Esophagus muscularis mucosa (tissue), 4 donors: ENCODE data around the gene TMEM88. TPM values are rescaled to one million over a fixed set of nuclear protein-coding genes. Genes with fewer than 3 reads are reported as not detected.

Source experiments
- DNase-seq: peaks from one replicate; pipeline ENCODE4 v3.0.0-alpha.2; 2017; ENCODE audit errors: extremely low spot score
- H3K27ac ChIP-seq, 4 donors: fragments of 200-600 bp; sonication (generic); replicated peaks in 1 of 4; 1 replicate in 3 of 4; 2 replicates in 1 of 4; pipeline ENCODE4 v1.5.1; 2016 to 2019; ENCODE audit warnings: mild to moderate bottlenecking in 1 of 4
- H3K27me3 ChIP-seq, 4 donors: fragments of 200-600 bp; sonication (generic); one replicate each; pipeline versions ENCODE4 v1.5.1 to v1.6.0; 2016 to 2019
- H3K36me3 ChIP-seq, 4 donors: fragments of 200-600 bp; sonication (generic); one replicate each; pipeline ENCODE4 v1.5.1; 2016 to 2019
- H3K4me1 ChIP-seq, 4 donors: fragments of 200-600 bp; sonication (generic); one replicate each; pipeline ENCODE4 v1.5.1; 2016 to 2019
- H3K4me3 ChIP-seq, 4 donors: fragments of 200-600 bp; sonication (generic); 1 replicate in 2 of 4; 2 replicates in 2 of 4; pipeline ENCODE4 v1.5.1; 2016 to 2019; ENCODE audit warnings: mild to moderate bottlenecking in 4 of 4, moderate library complexity in 1 of 4
- H3K9me3 ChIP-seq, 4 donors: fragments of 200-600 bp; sonication (generic); 1 replicate in 3 of 4; 2 replicates in 1 of 4; pipeline ENCODE4 v1.5.1; 2016 to 2019
- CTCF ChIP-seq, 3 experiments: fragments of 200-600 bp in 2 of 3; fragments of 450-650 bp in 1 of 3; sonication (generic) in 2 of 3; IDR thresholded peaks; one replicate each; pipeline ENCODE4 v1.5.1; 2017 to 2019; ENCODE audit warnings: antibody characterized with exemption in 3 of 3, mild to moderate bottlenecking in 2 of 3, moderate library complexity in 1 of 3
- EP300 ChIP-seq: sonication (generic); formaldehyde crosslinking; IDR thresholded peaks from one replicate; pipeline ENCODE4 v1.6.1; 2017; ENCODE audit warnings: antibody characterized with exemption
- POLR2A ChIP-seq: fragments of 450-650 bp; IDR thresholded peaks from one replicate; pipeline ENCODE4 v1.6.1; 2017; ENCODE audit warnings: antibody characterized with exemption, moderate library complexity, mild to moderate bottlenecking, low read depth
- POLR2AphosphoS5 ChIP-seq, 2 donors: sonication (generic); formaldehyde crosslinking; IDR thresholded peaks; one replicate each; pipeline ENCODE4 v1.6.1; 2017; ENCODE audit warnings: antibody characterized with exemption in 2 of 2
- WGBS: methylation state at CpG from one replicate; pipeline ENCODE4 v1.1.5; 2018; 5-methylcytosine and 5-hydroxymethylcytosine counted together
- intact Hi-C: fragments of 100-400 bp; cut with DNase I; formaldehyde crosslinking; loops from one replicate; pipeline ENCODE4 v1.15.1; 2023
- total RNA-seq, 4 donors: library from RNA; depleted of rRNA; stranded (reverse); fragments of >200 nt; gene quantifications; one replicate each; pipeline versions ENCODE4 v1.1.0 to v1.2.1, GENCODE V29; 2016

Gene TMEM88
- total RNA-seq, 4 donors from 2014 or later: 13.3 to 45.9 (median 42.5) TPM

GRCh38 chr17:7884581-7885366 is 29.9 kb downstream of the TMEM88 start:
- WGBS: 1% methylated on average over 26 of the region's 100 CpGs
- DNase-seq: no peak

GRCh38 chr17:7885367-7886226 is 30.7 kb downstream of the TMEM88 start:
- Histone ChIP-seq H3K27me3 (no peaks in the 10 kb centered on the region), H3K4me3 (peak overlapping the region; percentile 84 to 93 (median 90)), H3K4me1 (peaks cover 47 to 86% (median 81%) of the 10 kb centered on the region in 4 donors), H3K9me3 (no peaks in the 10 kb centered on the region), H3K36me3 (peaks cover 0 to 5% (median 4%) of the 10 kb centered on the region in 4 donors), H3K27ac (peak overlapping the region; percentile 90 to 96 (median 94))
- DNase-seq: no peak
- intact Hi-C loops: loop anchor here (2.0 kb wide), 1 partner anchor 51 kb away; the partner anchor contains the start of gene KDM6B
- peak in 1 of 2 donors; percentile 3 for TF ChIP-seq POLR2AphosphoS5 (IDR thresholded peaks at IDR 0.05)
- no peak for TF ChIP-seq POLR2A
- TF ChIP-seq CTCF (IDR thresholded peaks at IDR 0.05): no peak
- no peak for TF ChIP-seq EP300
- WGBS: 2% methylated on average over 8 of the region's 64 CpGs

More at GRCh38 chr17:7884581-7885366, 29.9 kb downstream of the TMEM88 start:
- peak overlapping the region; percentile 90 to 96 (median 94) for H3K27ac ChIP-seq
- no peaks in the 10 kb centered on the region for H3K9me3 ChIP-seq
- H3K36me3 ChIP-seq: peaks cover 0 to 12% (median 9%) of the 10 kb centered on the region in 4 donors
- intact Hi-C loops: loop anchor here (2.0 kb wide), 1 partner anchor 50 kb away; the partner anchor contains the start of gene KDM6B
- no peak for TF ChIP-seq POLR2AphosphoS5 (IDR thresholded peaks at IDR 0.05)
- no peak for TF ChIP-seq EP300
- no peak for TF ChIP-seq CTCF (IDR thresholded peaks at IDR 0.05)
- TF ChIP-seq POLR2A: no peak
- H3K27me3 ChIP-seq: no peaks in the 10 kb centered on the region
- peak overlapping the region; percentile 84 to 93 (median 90) for H3K4me3 ChIP-seq
- H3K4me1 ChIP-seq: peaks cover 42 to 81% (median 74%) of the 10 kb centered on the region in 4 donors

- Histone ChIP-seq H3K36me3 (peaks cover 0 to 9% (median 9%) of the 10 kb centered on the region in 4 donors), H3K27me3 (no peaks in the 10 kb centered on the region), H3K27ac (peak overlapping the region; percentile 90 to 96 (median 94)), H3K9me3 (no peaks in the 10 kb centered on the region), H3K4me1 (peaks cover 47 to 82% (median 78%) of the 10 kb centered on the region in 4 donors), H3K4me3 (peak overlapping the region; percentile 84 to 93 (median 90))
- 3% methylated on average over 23 of the region's 30 CpGs for WGBS
- no peak for DNase-seq
- intact Hi-C loops: no loop called here
- TF ChIP-seq EP300: no peak
- TF ChIP-seq CTCF (IDR thresholded peaks at IDR 0.05): no peak
- no peak for TF ChIP-seq POLR2A
- TF ChIP-seq POLR2AphosphoS5 (IDR thresholded peaks at IDR 0.05): no peak
Measured at GRCh38 chr17:7886227-7887037, 31.6 kb downstream of the TMEM88 start.

GRCh38 chr17:7887038-7887481 is 32.2 kb downstream of the TMEM88 start:
- no peaks in the 10 kb centered on the region for H3K27me3 ChIP-seq
- peaks cover 0 to 15% (median 11%) of the 10 kb centered on the region in 4 donors for H3K36me3 ChIP-seq
- no peak for DNase-seq
- peak overlapping the region; percentile 84 to 93 (median 90) for H3K4me3 ChIP-seq
- TF ChIP-seq POLR2AphosphoS5 (IDR thresholded peaks at IDR 0.05): no peak
- no peak for TF ChIP-seq EP300
- no peak for TF ChIP-seq POLR2A
- TF ChIP-seq CTCF (IDR thresholded peaks at IDR 0.05): no peak
- H3K4me1 ChIP-seq: peaks cover 47 to 76% (median 72%) of the 10 kb centered on the region in 4 donors
- WGBS: 2% methylated on average over 8 of the region's 8 CpGs
- intact Hi-C loops: no loop called here
- peak overlapping the region; percentile 90 to 96 (median 94) for H3K27ac ChIP-seq
- no peaks in the 10 kb centered on the region for H3K9me3 ChIP-seq
